SK-N-MC (cell line): ENCODE measurements around the gene CDC42EP5.

Source experiments
- EZH2 ChIP-seq: fragments of 200-600 bp; sonication (generic); IDR thresholded peaks from one replicate; pipeline ENCODE4 v1.6.1; 2017; ENCODE audit warnings: antibody characterized with exemption
- POLR2AphosphoS5 ChIP-seq: IDR thresholded peaks from 2 replicates; pipeline ENCODE4 v1.6.1; 2012; ENCODE audit warnings: mild to moderate bottlenecking, low read depth, low read length, borderline replicate concordance

GRCh38 chr19:54428323-54429175 lies 44.5 kb downstream of the CDC42EP5 start:
- TF ChIP-seq POLR2AphosphoS5 (no peak), EZH2 (no peak)
